ENCODE results near the gene NDN. TPM values are rescaled to one million over a fixed set of nuclear protein-coding genes. Genes with fewer than 3 reads are reported as not detected.

The NDN gene
- polyA plus RNA-seq, 3 donors = 0.56 to 4.3 (median 0.56) TPM

DNA sequence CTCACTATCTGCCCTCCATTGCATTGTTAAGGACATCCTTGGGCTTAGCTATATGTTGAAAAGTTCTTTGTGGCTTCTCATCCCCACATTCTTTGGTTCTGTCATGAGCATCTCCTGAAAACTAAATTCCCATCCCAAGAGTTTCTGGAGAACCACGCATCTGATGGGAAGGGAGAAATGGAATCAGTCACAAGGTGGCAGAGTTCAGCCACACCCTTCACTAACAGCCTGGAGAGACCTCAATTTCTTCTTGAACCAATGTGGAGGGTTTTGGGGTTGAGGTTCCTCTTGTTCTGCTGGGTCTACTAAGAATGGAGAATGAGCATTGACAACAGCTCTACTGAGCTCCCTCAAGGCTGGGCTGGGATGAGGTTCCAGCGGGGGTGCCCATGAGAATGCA, 23.9 kb downstream of the NDN start:
- Mint-ChIP-seq H3K4me3 (no peak overlapping the region), H3K36me3 (no peaks in the 10 kb centered on the region), H3K4me1 (no peaks in the 10 kb centered on the region), H3K27me3 (ENCODE audit: low read depth in 3 of 3) (peaks cover 0 to 1% (median 0%) of the 10 kb centered on the region in 3 donors), H3K27ac (no peak overlapping the region), H3K9me3 (peaks cover 0 to 8% (median 0%) of the 10 kb centered on the region in 7 donors)
- H3K4me3 ChIP-seq (replicated peaks in 1 of 3; ENCODE audit: low read depth in 2 of 3, low read length in 3 of 3) = no peak overlapping the region
- H4K20me1 ChIP-seq (ENCODE audit: insufficient read depth, low read length) = no peaks in the 10 kb centered on the region
- no peak overlapping the region for H3K4me2 ChIP-seq (replicated peaks; ENCODE audit: extremely low read depth, low read length, poor library complexity, severe bottlenecking)
- TF ChIP-seq, protein P1, sequence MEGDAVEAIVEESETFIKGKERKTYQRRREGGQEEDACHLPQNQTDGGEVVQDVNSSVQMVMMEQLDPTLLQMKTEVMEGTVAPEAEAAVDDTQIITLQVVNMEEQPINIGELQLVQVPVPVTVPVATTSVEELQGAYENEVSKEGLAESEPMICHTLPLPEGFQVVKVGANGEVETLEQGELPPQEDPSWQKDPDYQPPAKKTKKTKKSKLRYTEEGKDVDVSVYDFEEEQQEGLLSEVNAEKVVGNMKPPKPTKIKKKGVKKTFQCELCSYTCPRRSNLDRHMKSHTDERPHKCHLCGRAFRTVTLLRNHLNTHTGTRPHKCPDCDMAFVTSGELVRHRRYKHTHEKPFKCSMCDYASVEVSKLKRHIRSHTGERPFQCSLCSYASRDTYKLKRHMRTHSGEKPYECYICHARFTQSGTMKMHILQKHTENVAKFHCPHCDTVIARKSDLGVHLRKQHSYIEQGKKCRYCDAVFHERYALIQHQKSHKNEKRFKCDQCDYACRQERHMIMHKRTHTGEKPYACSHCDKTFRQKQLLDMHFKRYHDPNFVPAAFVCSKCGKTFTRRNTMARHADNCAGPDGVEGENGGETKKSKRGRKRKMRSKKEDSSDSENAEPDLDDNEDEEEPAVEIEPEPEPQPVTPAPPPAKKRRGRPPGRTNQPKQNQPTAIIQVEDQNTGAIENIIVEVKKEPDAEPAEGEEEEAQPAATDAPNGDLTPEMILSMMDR (IDR thresholded peaks at IDR 0.05) = no peak
- H3K9me3 ChIP-seq (replicated peaks in 1 of 2; ENCODE audit: control insufficient read depth in 1 of 2, insufficient read depth in 1 of 2, low read length in 2 of 2) = no peaks in the 10 kb centered on the region
- H3K4me1 ChIP-seq (ENCODE audit: control insufficient read depth in 1 of 2, insufficient read depth in 2 of 2, low read length in 2 of 2) = no peaks in the 10 kb centered on the region
- WGBS (ENCODE audit: insufficient coverage) = no CpG with 5 or more reads among the region's 2 CpGs
- no peaks in the 10 kb centered on the region for H3K27me3 ChIP-seq (ENCODE audit: control insufficient read depth in 2 of 2, insufficient read depth in 2 of 2, low read length in 2 of 2)
- H3K79me2 ChIP-seq (ENCODE audit: insufficient read depth, low read length) = no peaks in the 10 kb centered on the region
- no peak overlapping the region for H3K9ac ChIP-seq (ENCODE audit: insufficient read depth, low read length, poor library complexity, severe bottlenecking)
- DNase-seq = no peak
- intact Hi-C loops (cut with micrococcal nuclease) = no loop called here
- no peaks in the 10 kb centered on the region for H3K36me3 ChIP-seq (replicated peaks in 1 of 2; ENCODE audit: control insufficient read depth in 1 of 2, insufficient read depth in 2 of 2, low read length in 2 of 2)
- H3K27ac ChIP-seq (ENCODE audit: low read depth in 1 of 2, low read length in 2 of 2) = no peak overlapping the region
- no peak overlapping the region for H2AFZ ChIP-seq (ENCODE audit: insufficient read depth, low read depth, low read length, poor library complexity, severe bottlenecking)

DNA sequence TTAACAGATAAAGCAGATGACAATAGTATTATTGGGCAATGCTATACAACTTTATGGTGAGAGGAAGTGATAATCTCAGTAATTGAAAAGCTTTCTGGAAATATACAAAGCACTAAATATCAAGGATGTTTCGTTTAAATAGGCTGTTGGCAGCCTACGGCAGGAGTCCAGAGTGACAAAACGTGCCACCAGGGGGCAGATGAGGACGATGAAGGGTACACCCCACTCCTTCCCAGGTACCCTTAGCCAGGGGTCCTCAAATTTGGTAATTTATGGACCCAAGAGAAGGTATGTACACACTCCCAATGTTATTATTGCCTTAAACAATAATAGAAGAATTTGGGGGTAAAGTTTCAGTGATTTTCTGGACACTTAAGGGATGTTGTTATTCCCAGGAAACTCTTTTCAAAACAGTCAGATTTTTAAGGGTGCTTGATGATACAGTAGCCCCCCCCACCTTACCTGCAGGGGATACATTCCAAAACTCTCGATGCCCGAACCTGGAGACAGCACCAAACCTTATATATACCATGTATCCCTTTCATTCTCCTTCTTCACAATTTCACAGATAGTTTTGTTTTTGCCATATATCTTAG, 38.1 kb downstream of the NDN start:
- Mint-ChIP-seq H3K4me3 (no peak overlapping the region), H3K4me1 (no peaks in the 10 kb centered on the region), H3K36me3 (no peaks in the 10 kb centered on the region), H3K27me3 (ENCODE audit: low read depth in 3 of 3) (peaks cover 4 to 22% (median 6%) of the 10 kb centered on the region in 3 donors), H3K27ac (no peak overlapping the region), H3K9me3 (peaks cover 0 to 4% (median 2%) of the 10 kb centered on the region in 7 donors)
- WGBS (ENCODE audit: insufficient coverage) = 21% methylated on average over 2 of the region's 6 CpGs
- peaks cover 0 to 12% of the 10 kb centered on the region in 2 donors for H3K9me3 ChIP-seq (replicated peaks in 1 of 2; ENCODE audit: control insufficient read depth in 1 of 2, insufficient read depth in 1 of 2, low read length in 2 of 2)
- no peak for DNase-seq
- intact Hi-C loops (cut with micrococcal nuclease) = no loop called here
- H3K9ac ChIP-seq (ENCODE audit: insufficient read depth, low read length, poor library complexity, severe bottlenecking) = no peak overlapping the region
- no peaks in the 10 kb centered on the region for H3K36me3 ChIP-seq (replicated peaks in 1 of 2; ENCODE audit: control insufficient read depth in 1 of 2, insufficient read depth in 2 of 2, low read length in 2 of 2)
- no peaks in the 10 kb centered on the region for H3K4me1 ChIP-seq (ENCODE audit: control insufficient read depth in 1 of 2, insufficient read depth in 2 of 2, low read length in 2 of 2)
- no peaks in the 10 kb centered on the region for H3K79me2 ChIP-seq (ENCODE audit: insufficient read depth, low read length)
- no peak overlapping the region for H3K4me3 ChIP-seq (replicated peaks in 1 of 3; ENCODE audit: low read depth in 2 of 3, low read length in 3 of 3)
- no peak overlapping the region for H3K27ac ChIP-seq (ENCODE audit: low read depth in 1 of 2, low read length in 2 of 2)
- H4K20me1 ChIP-seq (ENCODE audit: insufficient read depth, low read length) = no peaks in the 10 kb centered on the region
- no peak overlapping the region for H2AFZ ChIP-seq (ENCODE audit: insufficient read depth, low read depth, low read length, poor library complexity, severe bottlenecking)
- TF ChIP-seq, protein P1 (IDR thresholded peaks at IDR 0.05) = peak; percentile 38
- H3K4me2 ChIP-seq (replicated peaks; ENCODE audit: extremely low read depth, low read length, poor library complexity, severe bottlenecking) = no peak overlapping the region
- peaks cover 0 to 20% of the 10 kb centered on the region in 2 donors for H3K27me3 ChIP-seq (ENCODE audit: control insufficient read depth in 2 of 2, insufficient read depth in 2 of 2, low read length in 2 of 2)
